Stimulated activated CD8-positive, alpha-beta memory T cell treated with anti-CD3 and anti-CD28 coated beads, Interleukin-4, amount 100 ng/mL, for 4 hours (primary cell): ENCODE data around the gene MRPL11.

Experiments
- DNase-seq, 2 donors: peaks; one replicate each; pipeline ENCODE4 v3.0.0-alpha.2; 2020; ENCODE audit warnings: low read depth in 2 of 2, low spot score in 1 of 2

MRPL11 gene

DNA sequence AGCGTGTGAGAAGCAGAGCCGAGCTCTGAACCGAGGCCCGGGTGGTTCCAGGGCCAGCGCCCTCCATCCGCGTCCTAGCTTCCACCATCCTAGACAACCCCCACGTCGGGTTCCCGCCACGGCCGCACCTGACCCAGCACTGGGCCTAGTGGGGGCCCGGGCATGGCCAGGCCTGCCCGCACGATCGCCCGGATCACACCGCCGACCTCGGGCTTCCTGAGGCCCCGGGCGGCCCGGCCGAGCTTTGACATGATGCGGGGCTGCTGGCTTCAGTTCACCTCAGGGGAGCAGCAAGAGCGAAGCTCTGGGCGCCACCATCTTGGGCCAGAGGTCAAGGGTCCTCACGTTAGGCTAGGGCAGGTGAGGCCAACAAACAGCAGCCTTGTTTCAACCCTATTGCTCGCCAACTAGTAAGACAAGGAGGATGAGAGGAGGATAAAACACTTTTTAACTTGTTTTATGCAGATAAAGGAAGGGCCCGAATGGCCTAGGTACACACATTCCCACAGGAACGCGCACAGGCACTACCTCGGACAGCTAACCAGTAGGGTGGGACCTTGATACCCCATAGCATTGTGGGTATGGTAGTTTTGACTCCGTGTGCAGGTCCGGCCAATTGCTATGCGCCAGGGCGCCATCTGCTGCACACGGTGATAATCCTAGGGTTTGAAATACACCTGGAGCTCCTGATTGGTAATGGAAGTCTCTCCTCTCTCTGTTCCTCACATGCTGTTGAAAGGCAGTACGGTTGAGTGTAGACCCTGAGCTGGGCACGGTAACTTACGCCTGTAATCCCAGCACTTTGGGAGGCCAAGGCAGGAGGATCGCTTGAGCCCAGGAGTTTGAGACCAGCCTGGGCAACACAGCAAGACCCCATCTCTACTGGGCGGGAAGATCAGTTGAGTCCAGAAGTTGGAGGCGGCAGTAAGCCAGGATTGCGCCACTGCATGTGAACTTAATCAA, at the start of gene MRPL11:
MRPL11 (minus strand) TSS at position 345 of the 963 bp plus-strand sequence; CDS start at position 251, 94 bp downstream.
- DNase-seq, result peak; percentile 68 to 73

DNA sequence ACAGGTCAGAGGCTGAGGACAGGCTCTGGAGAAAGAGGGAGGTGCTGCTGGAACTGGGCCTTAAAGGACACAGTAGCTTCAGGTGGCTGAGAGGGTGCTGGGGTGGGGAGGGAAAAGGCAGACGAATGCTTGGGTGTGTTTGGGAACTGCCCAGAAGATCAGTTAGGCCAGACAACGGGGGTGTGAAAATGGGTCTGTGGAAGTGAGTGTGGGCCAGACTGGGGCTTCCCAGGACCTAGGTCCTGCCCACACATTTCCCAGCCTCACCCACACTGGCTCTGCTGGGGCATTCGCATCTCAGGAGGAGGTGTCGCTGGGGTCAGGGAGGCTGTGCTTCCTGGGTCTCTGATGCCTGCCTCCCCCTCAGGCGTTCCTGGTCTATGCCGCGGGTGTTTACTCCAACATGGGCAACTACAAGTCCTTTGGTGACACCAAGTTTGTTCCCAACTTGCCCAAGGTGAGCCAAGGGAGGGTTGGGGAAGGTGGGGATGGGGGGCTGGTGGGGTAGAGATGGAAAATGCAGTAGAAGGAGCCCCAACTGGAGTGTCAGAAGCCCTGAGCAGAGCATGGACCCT, 46.2 kb upstream of the MRPL11 start:
- no peak for DNase-seq

- peak; percentile 84 to 90 for DNase-seq
Observed at GRCh38 chr11:66480117-66480938, 41.7 kb upstream of the MRPL11 start, which contains the start of gene DPP3. Gene DPP3 (plus strand): TSS chr11:66480434. CDS start chr11:66482201, 1,767 bp downstream.

- no peak for DNase-seq
Observed at GRCh38 chr11:66479394-66480116, 40.9 kb upstream of the MRPL11 start.

GRCh38 chr11:66478729-66479393, 40.2 kb upstream of the MRPL11 start:
- DNase-seq, result peak in 1 of 2 donors; percentile 9

DNA sequence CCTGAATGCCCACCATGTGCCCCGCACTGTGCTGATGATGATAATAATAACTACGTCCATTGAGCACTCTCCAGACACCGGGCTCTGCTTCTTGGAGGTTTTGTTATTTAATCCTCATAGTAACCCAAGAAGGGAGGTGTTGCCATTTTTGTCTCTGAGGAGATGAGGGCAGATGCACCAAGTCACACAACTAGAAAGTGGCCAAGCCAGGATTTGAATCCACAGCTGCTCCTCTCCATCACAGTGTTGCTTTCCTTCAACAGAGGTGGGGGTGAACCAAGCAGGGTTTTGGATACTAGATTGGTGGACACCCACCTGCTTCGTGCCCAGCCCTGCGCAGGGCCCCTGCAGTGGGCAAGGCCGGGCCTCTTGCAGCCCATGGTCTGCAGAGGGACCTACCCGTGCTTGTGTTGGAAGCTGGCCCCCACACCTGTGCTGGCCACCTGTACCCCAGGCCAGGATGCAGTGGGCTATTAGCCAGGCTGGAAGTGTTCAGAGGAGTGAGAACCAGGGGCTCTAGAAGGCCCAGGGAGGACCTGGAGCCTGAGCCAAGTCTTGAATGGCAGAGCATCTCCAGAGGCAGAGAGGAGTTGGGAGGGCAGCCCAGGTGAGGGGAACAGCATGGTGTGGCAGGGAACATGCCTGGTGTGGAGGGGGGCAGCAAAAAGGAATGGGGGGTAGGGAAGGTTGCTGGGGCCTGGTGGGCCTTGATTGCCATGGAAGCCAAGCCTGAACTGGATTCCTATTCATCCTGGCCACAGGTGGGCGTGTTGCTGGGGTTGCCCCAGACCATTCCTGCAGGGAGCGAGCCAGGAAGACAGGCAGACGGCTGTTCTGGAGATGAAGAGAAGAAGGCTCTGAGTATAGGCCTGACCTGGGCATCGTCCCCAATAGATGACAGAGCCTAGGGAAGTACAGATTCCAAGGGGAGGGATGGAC, 38.9 kb upstream of the MRPL11 start:
- no peak for DNase-seq

GRCh38 chr11:66476841-66477251, 38.2 kb upstream of the MRPL11 start:
- DNase-seq, result no peak

DNA sequence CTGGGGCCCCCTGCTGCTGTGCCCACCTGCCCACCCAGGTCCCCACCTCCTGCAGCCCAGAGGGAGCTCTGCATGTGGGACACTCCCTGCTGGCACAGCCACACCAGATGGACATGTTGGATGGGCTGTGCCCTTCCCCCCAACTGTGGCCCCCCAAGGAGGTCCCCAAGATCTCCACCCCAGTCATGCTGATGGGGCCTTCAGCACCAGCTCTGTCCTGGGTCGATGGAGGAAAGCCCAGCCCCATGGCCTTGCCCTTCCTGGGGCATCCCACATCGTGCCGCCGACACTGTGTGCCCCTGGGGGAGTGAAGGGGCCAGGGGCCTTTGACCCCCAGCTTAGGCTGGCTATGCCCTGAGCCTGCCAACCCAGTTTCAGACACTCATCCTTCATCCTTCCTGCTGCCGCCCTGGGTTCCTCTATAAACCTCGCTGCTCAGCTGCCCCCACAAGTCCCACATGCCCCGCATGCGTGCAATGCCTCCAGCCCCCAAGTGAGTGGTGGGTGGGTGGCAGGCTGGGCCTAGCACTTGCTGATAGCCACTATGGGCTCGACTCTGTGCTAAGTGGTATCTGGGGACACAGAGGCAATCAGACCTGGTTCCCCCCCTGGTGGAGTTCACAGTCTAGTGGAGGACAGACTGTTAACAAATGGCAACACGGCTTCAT, 37.7 kb upstream of the MRPL11 start:
- no peak for DNase-seq

DNA sequence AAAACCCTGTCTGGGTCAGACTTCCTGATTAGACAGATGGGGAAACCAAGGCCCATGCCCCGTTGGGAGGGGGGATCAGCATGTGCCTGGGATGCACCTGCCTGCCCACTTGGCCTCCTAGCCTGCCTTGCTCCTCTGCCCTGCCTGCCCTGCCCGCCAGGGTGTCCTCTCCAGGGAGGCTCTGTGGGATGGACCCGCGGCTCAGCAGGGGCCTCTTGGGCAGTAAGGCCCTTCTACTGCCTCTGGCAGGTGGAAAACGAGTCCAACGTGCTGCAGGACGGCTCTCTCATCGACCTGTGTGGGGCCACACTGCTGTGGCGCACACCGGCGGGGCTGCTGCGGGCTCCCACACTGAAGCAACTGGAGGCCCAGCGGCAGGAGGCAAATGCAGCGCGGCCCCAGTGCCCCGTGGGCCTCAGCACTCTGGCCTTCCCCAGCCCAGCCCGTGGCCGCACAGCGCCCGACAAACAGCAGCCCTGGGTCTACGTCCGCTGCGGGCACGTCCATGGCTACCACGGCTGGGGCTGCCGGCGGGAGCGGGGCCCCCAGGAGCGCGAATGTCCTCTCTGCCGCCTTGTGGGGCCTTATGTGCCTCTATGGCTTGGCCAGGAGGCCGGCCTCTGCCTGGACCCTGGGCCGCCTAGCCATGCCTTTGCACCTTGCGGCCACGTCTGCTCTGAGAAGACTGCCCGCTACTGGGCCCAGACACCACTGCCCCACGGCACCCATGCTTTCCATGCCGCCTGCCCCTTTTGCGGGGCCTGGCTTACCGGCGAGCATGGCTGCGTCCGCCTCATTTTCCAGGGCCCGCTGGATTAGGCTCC, 36.9 kb upstream of the MRPL11 start:
- DNase-seq, result no peak

- DNase-seq, result no peak
Observed at GRCh38 chr11:66473608-66474515, 35.2 kb upstream of the MRPL11 start.

DNA sequence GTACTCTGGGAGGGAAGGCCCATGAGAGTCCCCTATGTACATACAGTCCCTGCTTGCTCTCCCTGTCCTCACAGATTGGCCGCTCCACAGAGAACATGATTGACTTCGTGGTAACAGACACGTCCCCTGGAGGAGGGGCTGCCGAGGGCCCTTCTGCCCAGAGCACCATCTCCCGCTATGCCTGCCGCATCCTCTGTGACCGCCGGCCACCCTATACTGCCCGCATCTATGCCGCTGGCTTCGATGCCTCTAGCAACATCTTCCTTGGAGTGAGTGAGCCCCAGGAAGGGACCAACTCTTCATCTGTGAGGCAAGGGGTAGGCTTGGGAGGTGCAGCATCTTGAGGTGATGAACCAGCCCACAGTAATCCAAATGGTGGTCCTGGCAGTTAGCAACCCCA, 34.5 kb upstream of the MRPL11 start:
- DNase-seq, result no peak

GRCh38 chr11:66472054-66472453, 33.4 kb upstream of the MRPL11 start:
- no peak for DNase-seq

- DNase-seq, result no peak
Observed at GRCh38 chr11:66471142-66471541, 32.5 kb upstream of the MRPL11 start.

GRCh38 chr11:66470015-66470414, 31.4 kb upstream of the MRPL11 start:
- no peak for DNase-seq

DNA sequence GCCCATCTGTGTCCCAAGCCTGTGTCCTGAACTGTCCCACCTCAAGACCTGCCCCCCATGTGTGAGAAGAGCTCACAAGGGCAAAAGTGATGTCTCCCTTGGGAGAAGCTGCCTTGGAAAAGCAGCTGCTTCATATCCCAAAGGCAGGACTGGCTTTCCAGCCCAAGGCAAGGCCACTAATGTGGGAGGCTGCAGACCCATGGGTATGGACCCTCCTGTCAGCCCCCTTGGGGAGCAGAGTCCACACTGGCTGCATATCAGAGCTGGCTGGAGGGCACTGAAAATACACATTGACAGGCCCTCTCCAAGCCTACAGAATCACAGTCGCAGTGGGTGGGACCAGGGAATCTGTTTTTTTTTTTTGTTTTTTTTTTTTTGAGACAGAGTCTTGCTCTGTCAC, 30.8 kb upstream of the MRPL11 start:
- DNase-seq, result no peak

GRCh38 chr11:66468691-66469090, 30.0 kb upstream of the MRPL11 start:
- no peak for DNase-seq

GRCh38 chr11:66467756-66468155, 29.1 kb upstream of the MRPL11 start:
- no peak for DNase-seq
